MM.1S (cell line): ENCODE measurements around the gene RAD54L.

Experiments
- DNase-seq: peaks from one replicate; pipeline ENCODE4 v3.0.0-alpha.2; 2015
- H2AFZ ChIP-seq: fragments of 300-600 bp; sonication (generic); 2 replicates; pipeline ENCODE4 v1.6.0; 2016; ENCODE audit warnings: antibody characterized with exemption, low read length
- H3F3A ChIP-seq: fragments of 300-600 bp; sonication (generic); 2 replicates; pipeline ENCODE4 v1.6.1; 2016; ENCODE audit warnings: mild to moderate bottlenecking, antibody characterized with exemption, low read length, moderate library complexity, mixed read lengths; ENCODE audit not compliant: insufficient read depth
- H3K27ac ChIP-seq: fragments of 300-600 bp; sonication (generic); 2 replicates; pipeline ENCODE4 v1.5.1; 2016; ENCODE audit warnings: mild to moderate bottlenecking, low read length
- H3K27me3 ChIP-seq: fragments of 300-600 bp; sonication (generic); replicated peaks from 2 replicates; pipeline ENCODE4 v1.6.0; 2016; ENCODE audit warnings: low read length; ENCODE audit not compliant: insufficient read depth
- H3K36me3 ChIP-seq: fragments of 300-600 bp; sonication (generic); replicated peaks from 2 replicates; pipeline ENCODE4 v1.6.1; 2016; ENCODE audit warnings: mild to moderate bottlenecking, low read length, mixed read lengths; ENCODE audit not compliant: insufficient read depth
- H3K4me1 ChIP-seq: fragments of 300-600 bp; sonication (generic); 2 replicates; pipeline ENCODE4 v1.6.1; 2016; ENCODE audit warnings: low read length, mixed read lengths
- H3K4me2 ChIP-seq: fragments of 300-600 bp; sonication (generic); 2 replicates; pipeline ENCODE4 v1.6.0; 2016; ENCODE audit warnings: low read depth, low read length
- H3K4me3 ChIP-seq: fragments of 300-600 bp; sonication (generic); 2 replicates; pipeline ENCODE4 v1.5.1; 2016; ENCODE audit warnings: low read length, mixed read lengths
- H3K79me2 ChIP-seq: fragments of 300-600 bp; sonication (generic); 2 replicates; pipeline ENCODE4 v1.6.1; 2016; ENCODE audit warnings: mixed run types, low read length, mixed read lengths
- H3K9ac ChIP-seq: fragments of 300-600 bp; sonication (generic); 2 replicates; pipeline ENCODE4 v1.6.1; 2016; ENCODE audit warnings: low read length, mixed read lengths
- H3K9me2 ChIP-seq: fragments of 300-600 bp; sonication (generic); replicated peaks from 2 replicates; pipeline ENCODE4 v1.6.1; 2016; ENCODE audit warnings: mild to moderate bottlenecking, low read length, mixed read lengths; ENCODE audit not compliant: insufficient read depth
- H3K9me3 ChIP-seq: fragments of 300-600 bp; sonication (generic); replicated peaks from 2 replicates; pipeline ENCODE4 v1.6.1; 2016; ENCODE audit warnings: mild to moderate bottlenecking, low read length, mixed read lengths; ENCODE audit not compliant: insufficient read depth
- H4K20me1 ChIP-seq: fragments of 300-600 bp; sonication (generic); 2 replicates; pipeline ENCODE4 v1.6.1; 2016; ENCODE audit warnings: mild to moderate bottlenecking, low read length, moderate library complexity, mixed read lengths; ENCODE audit not compliant: insufficient read depth
- CTCF ChIP-seq: fragments of 300-600 bp; sonication (generic); IDR thresholded peaks from 2 replicates; pipeline ENCODE4 v1.5.1; 2016; ENCODE audit warnings: antibody characterized with exemption, low read length, mixed read lengths
- EZH2 ChIP-seq: fragments of 300-600 bp; sonication (generic); optimal IDR thresholded peaks from 2 replicates; pipeline ENCODE3; 2017; ENCODE audit warnings: low read depth, mild to moderate bottlenecking, antibody characterized with exemption, low read length, mixed read lengths
- EZH2phosphoT487 ChIP-seq: fragments of 300-600 bp; sonication (generic); IDR thresholded peaks from 2 replicates; pipeline ENCODE4 v1.6.1; 2018; ENCODE audit warnings: antibody characterized with exemption, low read length

The RAD54L gene

GRCh38 chr1:46284597-46285564 is 37.3 kb downstream of the RAD54L start:
- Histone ChIP-seq H4K20me1 (no peaks in the 10 kb centered on the region), H3K4me1 (no peaks in the 10 kb centered on the region), H3K4me3 (no peak overlapping the region), H3F3A (peaks cover 4% of the 10 kb centered on the region; the same call in 1 of the 2 replicates), H3K9me2 (no peaks in the 10 kb centered on the region), H3K36me3 (no peaks in the 10 kb centered on the region; the same call in 1 of the 2 replicates), H3K27ac (no peak overlapping the region), H3K9ac (no peak overlapping the region), H3K4me2 (no peak overlapping the region), H2AFZ (no peak overlapping the region), H3K79me2 (no peaks in the 10 kb centered on the region), H3K27me3 (no peaks in the 10 kb centered on the region), H3K9me3 (no peaks in the 10 kb centered on the region)
- TF ChIP-seq EZH2 (no peak), CTCF (no peak), EZH2phosphoT487 (no peak)
- no peak for DNase-seq

- H3K27ac ChIP-seq: no peak overlapping the region
- H3K4me3 ChIP-seq: no peak overlapping the region
- DNase-seq: no peak
- no peaks in the 10 kb centered on the region; the same call in 1 of the 2 replicates for H3K36me3 ChIP-seq
- H4K20me1 ChIP-seq: no peaks in the 10 kb centered on the region
- no peaks in the 10 kb centered on the region for H3K27me3 ChIP-seq
- no peaks in the 10 kb centered on the region for H3K79me2 ChIP-seq
- H3K4me1 ChIP-seq: no peaks in the 10 kb centered on the region
- TF ChIP-seq EZH2phosphoT487 (no peak), CTCF (no peak), EZH2 (no peak)
- no peak overlapping the region for H2AFZ ChIP-seq
- no peaks in the 10 kb centered on the region for H3K9me2 ChIP-seq
- H3K4me2 ChIP-seq: no peak overlapping the region
- H3F3A ChIP-seq: peaks cover 4% of the 10 kb centered on the region; the same call in 1 of the 2 replicates
- no peak overlapping the region for H3K9ac ChIP-seq
- no peaks in the 10 kb centered on the region for H3K9me3 ChIP-seq
These were observed 38.3 kb downstream of the RAD54L start for GRCh38 chr1:46285730-46286477.

GRCh38 chr1:46288485-46289133 is 41.0 kb downstream of the RAD54L start:
- H3K9ac ChIP-seq: no peak overlapping the region
- peaks cover 4% of the 10 kb centered on the region; the same call in 1 of the 2 replicates for H3F3A ChIP-seq
- H3K4me2 ChIP-seq: no peak overlapping the region
- no peaks in the 10 kb centered on the region for H4K20me1 ChIP-seq
- H3K36me3 ChIP-seq: no peaks in the 10 kb centered on the region
- no peaks in the 10 kb centered on the region for H3K9me2 ChIP-seq
- no peak overlapping the region for H2AFZ ChIP-seq
- H3K27ac ChIP-seq: no peak overlapping the region
- H3K9me3 ChIP-seq: no peaks in the 10 kb centered on the region
- DNase-seq: no peak
- TF ChIP-seq EZH2phosphoT487 (no peak), CTCF (no peak), EZH2 (no peak)
- H3K4me3 ChIP-seq: no peak overlapping the region
- H3K27me3 ChIP-seq: no peaks in the 10 kb centered on the region
- H3K79me2 ChIP-seq: no peaks in the 10 kb centered on the region
- no peaks in the 10 kb centered on the region for H3K4me1 ChIP-seq
